ENCODE measurements around the gene GYPA.

DNA sequence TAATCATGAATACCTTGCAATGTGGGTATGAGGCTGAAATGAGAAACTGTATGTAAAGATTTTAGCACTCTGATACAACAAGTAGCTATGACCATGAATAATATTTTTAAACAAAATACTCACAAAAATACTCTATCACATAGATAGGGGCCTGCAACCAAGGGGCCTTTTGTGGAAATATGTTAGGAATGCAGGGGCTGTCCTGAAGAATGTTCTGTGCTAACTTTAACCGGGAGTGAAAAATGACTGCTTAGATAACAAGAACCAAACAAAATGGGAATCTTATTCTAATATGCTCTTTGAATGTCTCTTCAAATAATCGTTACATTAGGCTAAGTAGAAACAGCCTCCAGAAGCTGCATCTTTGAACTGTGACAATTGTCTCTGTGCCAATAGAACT, 37.9 kb upstream of the GYPA start:
- TF ChIP-seq POLR2AphosphoS5 (IDR thresholded peaks at IDR 0.05; ENCODE audit: low read depth), result no peak
- TF ChIP-seq, protein P1, sequence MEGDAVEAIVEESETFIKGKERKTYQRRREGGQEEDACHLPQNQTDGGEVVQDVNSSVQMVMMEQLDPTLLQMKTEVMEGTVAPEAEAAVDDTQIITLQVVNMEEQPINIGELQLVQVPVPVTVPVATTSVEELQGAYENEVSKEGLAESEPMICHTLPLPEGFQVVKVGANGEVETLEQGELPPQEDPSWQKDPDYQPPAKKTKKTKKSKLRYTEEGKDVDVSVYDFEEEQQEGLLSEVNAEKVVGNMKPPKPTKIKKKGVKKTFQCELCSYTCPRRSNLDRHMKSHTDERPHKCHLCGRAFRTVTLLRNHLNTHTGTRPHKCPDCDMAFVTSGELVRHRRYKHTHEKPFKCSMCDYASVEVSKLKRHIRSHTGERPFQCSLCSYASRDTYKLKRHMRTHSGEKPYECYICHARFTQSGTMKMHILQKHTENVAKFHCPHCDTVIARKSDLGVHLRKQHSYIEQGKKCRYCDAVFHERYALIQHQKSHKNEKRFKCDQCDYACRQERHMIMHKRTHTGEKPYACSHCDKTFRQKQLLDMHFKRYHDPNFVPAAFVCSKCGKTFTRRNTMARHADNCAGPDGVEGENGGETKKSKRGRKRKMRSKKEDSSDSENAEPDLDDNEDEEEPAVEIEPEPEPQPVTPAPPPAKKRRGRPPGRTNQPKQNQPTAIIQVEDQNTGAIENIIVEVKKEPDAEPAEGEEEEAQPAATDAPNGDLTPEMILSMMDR (IDR thresholded peaks at IDR 0.05; ENCODE audit: insufficient read depth, low read length), result no peak
- TF ChIP-seq, protein P2, sequence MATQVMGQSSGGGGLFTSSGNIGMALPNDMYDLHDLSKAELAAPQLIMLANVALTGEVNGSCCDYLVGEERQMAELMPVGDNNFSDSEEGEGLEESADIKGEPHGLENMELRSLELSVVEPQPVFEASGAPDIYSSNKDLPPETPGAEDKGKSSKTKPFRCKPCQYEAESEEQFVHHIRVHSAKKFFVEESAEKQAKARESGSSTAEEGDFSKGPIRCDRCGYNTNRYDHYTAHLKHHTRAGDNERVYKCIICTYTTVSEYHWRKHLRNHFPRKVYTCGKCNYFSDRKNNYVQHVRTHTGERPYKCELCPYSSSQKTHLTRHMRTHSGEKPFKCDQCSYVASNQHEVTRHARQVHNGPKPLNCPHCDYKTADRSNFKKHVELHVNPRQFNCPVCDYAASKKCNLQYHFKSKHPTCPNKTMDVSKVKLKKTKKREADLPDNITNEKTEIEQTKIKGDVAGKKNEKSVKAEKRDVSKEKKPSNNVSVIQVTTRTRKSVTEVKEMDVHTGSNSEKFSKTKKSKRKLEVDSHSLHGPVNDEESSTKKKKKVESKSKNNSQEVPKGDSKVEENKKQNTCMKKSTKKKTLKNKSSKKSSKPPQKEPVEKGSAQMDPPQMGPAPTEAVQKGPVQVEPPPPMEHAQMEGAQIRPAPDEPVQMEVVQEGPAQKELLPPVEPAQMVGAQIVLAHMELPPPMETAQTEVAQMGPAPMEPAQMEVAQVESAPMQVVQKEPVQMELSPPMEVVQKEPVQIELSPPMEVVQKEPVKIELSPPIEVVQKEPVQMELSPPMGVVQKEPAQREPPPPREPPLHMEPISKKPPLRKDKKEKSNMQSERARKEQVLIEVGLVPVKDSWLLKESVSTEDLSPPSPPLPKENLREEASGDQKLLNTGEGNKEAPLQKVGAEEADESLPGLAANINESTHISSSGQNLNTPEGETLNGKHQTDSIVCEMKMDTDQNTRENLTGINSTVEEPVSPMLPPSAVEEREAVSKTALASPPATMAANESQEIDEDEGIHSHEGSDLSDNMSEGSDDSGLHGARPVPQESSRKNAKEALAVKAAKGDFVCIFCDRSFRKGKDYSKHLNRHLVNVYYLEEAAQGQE (IDR thresholded peaks at IDR 0.05; ENCODE audit: insufficient replicate concordance, low read depth), result no peak
- no peak for TF ChIP-seq SPI1 (IDR thresholded peaks at IDR 0.05; ENCODE audit: borderline replicate concordance, low read depth)
- no peak for TF ChIP-seq GABPA (IDR thresholded peaks at IDR 0.05; ENCODE audit: low read depth)
